Stimulated activated CD4-positive, alpha-beta T cell treated with anti-CD3 and anti-CD28 coated beads, Interleukin-1b, Interleukin-23, amount 100 ng/mL, for 1 hour (primary cell): Measurements from ENCODE around the gene MUC12.
"Not testable (repeated sequence)": the region's sequence is repeated elsewhere in the genome, so short reads cannot be mapped to it uniquely, and the experiment has no call there.

Experiments
- DNase-seq, 2 donors: peaks; one replicate each; pipeline ENCODE4 v3.0.0-alpha.2; 2020; ENCODE audit warnings: low read depth in 2 of 2

The MUC12 gene, protein sequence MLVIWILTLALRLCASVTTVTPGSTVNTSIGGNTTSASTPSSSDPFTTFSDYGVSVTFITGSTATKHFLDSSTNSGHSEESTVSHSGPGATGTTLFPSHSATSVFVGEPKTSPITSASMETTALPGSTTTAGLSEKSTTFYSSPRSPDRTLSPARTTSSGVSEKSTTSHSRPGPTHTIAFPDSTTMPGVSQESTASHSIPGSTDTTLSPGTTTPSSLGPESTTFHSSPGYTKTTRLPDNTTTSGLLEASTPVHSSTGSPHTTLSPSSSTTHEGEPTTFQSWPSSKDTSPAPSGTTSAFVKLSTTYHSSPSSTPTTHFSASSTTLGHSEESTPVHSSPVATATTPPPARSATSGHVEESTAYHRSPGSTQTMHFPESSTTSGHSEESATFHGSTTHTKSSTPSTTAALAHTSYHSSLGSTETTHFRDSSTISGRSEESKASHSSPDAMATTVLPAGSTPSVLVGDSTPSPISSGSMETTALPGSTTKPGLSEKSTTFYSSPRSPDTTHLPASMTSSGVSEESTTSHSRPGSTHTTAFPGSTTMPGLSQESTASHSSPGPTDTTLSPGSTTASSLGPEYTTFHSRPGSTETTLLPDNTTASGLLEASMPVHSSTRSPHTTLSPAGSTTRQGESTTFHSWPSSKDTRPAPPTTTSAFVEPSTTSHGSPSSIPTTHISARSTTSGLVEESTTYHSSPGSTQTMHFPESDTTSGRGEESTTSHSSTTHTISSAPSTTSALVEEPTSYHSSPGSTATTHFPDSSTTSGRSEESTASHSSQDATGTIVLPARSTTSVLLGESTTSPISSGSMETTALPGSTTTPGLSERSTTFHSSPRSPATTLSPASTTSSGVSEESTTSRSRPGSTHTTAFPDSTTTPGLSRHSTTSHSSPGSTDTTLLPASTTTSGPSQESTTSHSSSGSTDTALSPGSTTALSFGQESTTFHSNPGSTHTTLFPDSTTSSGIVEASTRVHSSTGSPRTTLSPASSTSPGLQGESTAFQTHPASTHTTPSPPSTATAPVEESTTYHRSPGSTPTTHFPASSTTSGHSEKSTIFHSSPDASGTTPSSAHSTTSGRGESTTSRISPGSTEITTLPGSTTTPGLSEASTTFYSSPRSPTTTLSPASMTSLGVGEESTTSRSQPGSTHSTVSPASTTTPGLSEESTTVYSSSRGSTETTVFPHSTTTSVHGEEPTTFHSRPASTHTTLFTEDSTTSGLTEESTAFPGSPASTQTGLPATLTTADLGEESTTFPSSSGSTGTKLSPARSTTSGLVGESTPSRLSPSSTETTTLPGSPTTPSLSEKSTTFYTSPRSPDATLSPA (N-terminal part only)

DNA sequence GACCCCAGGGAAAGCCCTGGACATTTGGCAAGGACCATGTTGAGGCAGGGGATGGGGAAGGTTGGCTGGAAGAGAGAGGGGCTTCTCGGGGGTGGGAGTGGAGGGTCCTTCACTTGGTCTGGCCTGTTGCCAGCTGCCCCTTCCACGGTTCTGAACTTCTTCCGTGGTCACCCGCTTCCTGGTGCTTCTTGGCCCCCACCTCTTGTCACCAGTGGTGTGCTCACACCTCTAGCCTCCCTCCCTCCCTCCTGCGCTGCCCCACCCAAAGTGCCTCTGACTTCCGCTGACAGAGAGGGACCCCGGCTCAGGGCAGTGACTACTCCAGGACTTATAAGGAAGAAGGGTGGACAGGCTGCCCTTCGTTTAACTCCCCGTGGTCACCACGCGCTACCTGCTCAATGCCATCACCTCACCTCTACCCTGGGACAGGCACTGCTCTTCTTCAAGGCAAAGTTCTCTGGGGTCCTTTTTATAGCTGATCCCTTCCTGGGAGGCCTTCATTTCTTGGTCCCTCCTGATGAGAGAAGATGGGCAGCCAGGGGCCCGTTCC, at the start of gene MUC12:
Gene MUC12, plus strand, starts transcription at position 500 of the 550 bp plus-strand sequence. CDS start 58 bp downstream, outside the sequence.
- no peak for DNase-seq

DNA sequence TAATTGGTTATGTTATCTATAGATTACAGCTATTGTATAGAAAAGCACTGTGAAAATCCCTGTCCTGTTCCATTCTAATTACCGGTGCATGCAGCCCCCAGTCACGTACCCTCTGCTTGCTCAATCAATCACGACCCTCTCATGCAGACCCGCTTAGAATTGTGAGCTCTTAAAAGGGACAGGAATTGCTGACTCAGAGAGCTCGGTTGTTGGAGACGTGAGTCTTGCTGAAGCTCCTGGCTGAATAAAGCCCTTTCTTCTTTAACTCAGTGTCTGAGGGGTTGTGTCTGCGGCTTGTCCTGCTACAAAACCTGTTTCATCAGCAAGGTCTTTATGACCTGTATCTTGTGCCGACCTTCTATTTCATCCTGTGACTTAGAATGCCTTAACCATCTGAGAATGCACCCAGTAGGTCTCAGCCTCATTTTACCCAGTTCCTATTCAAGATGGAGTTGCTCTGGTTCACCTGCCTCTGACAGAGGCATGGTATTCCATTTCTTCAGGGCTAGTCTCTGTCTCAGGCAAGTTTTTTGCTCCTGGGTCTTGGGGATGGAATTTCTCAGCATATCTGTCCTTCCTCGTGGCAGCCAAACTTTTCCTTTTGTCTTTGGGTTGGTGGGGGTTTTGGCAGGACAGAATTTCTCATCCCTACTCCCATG, 49.5 kb upstream of the MUC12 start:
- DNase-seq, result not testable (repeated sequence)

DNA sequence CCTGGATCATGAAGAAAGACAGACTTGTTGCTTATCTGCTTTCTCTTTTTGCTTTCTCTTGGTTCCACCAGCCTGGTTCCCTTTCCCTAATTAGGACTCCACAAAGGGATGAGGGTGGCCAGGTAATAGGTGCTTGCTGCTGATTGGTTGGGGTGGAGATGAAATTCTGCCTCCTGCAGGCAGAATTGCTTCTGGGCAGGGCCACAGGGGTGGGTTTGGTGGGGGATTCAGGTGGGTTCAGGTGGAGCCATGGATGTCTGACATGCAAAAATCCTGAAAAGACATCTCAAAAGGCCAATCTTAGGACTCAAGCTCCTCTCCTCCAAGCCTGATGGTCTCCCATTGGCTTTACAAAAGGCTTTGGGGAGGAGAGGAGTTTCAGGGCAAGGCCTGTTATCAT, 48.3 kb upstream of the MUC12 start:
- DNase-seq, result no peak

DNA sequence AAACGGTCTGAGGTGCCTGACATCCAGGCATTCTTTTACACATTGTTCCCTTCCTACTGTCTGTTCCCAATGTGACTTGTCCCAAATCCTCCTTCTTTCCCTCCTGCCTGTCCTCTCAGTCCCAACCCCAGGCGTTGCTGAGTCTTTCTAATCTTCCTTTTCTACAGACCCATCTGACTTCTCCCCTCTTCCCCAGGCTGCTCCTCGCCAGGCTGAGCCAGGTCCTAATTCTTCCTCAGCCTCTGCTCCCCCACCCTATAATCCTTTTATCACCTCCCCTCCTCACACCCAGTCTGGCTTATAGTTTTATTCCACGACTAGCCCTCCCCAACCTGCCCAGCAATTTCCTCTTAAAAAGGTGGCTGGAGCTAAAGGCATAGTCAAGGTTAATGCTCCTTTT, 45.7 kb upstream of the MUC12 start:
- not testable (repeated sequence) for DNase-seq

DNA sequence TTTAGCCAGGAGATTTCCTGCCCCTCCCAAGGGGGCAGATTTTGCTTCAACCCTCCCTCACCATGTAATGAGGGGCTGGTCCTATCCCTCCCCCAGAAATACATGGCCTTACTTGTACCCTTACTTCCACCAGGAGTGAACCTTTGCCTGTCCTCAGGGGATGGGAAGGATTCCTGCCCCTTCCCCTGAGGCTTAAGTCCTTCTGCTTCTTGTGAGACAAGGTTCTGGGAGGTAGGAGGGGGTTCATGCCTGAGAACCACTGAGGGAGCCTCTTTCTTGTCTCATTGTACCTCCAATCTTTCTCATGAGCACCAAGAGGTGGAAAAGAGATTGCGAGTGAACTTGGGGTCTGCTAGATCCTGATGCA, 39.6 kb upstream of the MUC12 start:
- DNase-seq, result no peak

DNA sequence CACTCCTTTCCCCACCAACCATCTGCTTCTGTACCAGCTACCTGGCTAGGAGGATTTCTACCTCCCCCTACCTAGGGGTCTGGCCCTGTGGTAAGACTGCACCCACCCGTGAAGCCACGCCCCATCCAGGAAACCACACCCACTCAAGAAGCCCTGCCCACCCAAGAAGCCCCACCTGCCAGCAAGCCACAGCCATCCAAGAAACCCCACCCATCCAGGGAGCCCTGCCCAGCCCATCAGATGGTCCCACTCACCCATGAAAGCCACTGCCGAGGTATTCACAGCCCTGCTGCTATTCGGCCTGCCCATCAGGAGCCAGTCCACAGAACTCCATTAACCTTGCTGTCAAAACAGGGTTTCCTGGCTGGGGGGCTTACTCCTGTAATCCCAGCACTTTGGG, 35.6 kb upstream of the MUC12 start:
- no peak for DNase-seq

DNA sequence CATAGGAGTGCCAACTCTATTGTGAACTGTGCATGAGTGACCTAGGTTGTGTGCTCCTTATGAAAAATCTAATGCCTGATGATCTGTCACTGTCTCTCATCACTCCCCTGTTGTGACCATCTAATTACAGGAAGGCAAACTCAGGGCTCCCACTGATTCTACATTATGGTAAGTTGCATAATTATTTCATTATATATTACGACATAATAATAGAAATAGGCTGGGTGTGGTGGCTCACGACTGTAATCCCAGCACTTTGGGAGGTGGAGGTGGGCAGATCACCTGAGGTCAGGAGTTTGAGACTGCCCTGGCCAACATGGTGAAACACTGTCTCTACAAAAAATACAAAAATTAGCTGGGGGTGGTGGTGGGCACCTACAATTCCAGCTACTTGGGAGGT, 34.0 kb upstream of the MUC12 start:
- DNase-seq, result not testable (repeated sequence)

DNA sequence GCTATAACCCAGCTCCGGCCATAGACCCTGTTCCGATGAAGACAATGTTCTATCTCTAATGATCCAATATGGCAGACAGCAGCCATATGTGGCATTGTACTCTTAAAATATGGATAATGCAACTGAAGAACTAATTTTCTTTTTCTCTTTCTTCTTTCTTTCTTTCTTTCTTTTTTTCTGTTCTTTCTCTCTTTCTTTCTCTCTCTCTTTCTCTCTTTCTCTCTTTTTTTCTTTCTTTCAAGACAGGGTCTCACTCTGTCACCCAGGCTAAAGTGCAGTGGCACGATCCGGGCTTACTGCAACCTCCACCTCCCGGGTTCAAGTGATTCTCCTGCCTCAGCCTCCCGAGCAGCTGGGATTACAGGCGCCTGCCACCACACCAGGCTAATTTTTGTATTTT, 33.2 kb upstream of the MUC12 start:
- not testable (repeated sequence) for DNase-seq

DNA sequence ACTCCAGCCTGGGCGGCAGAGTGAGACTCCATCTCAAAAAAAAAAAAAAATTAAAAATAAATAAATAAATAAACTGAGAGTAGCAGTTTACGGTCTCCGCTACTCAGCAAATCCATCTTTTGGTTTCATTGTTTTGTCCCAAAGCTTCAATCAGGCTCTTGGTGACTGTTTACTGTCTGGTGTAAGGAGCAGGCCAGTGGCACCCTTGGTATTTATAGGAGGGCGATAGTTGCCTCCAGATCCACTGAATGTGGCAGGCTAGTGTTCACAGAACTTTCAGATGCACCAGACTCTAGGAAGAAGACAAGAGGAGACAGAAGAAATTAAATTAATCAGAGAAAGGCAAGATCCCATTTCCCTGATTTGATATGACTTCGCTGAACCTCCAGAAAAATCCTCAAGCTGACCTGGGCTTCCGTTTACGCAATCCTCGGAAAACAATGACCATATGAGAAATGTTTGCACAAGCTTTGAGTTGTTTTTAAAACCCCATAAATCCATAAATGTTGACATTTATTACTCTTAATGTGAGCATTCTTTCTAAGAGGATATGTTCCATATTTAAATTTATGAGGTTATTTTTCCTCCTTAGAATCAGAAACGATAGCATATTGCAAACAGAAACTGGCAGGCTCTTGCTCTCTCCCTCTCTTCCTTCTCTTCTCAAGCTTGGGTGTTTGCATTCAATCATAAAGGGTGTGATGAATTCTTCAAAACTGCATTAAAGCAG, 27.2 kb upstream of the MUC12 start:
- no peak for DNase-seq

DNA sequence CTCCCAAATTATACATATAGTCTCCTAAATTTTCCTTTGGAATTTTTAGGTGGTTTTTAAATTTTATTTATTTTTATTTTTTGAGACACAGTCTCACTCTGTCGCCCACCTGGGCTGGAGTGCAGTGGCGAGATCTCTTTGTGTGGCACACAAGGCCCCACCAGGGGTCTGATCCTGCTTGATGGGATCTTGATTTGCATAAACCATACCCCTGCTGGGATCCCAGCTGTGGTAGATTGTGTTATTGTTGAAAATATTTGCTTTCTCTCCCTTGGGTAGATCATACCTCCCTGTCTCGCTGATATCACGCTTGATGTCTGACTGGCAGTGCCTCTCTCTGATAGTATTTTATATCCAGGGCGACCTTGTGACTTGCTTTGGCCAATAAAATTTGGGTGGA, 25.7 kb upstream of the MUC12 start:
- no peak for DNase-seq

DNA sequence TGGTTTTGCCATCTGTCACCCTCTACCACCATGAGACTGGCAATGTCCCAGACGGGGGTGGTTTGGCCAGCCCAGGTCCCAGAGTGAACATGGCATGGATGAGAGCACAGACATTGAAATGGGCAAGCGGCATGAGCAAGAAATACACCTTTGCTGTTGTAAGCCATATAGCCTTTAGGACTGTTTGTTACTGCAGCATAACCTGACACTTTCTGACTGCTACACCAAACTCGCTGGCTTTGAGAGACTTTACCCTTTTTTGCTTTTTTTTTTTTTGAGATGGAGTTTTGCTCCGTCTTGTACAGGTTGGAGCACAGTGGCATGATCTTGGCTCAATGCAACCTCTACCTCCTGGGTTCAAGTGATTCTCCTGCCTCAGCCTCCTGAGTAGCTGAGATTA, 25.2 kb upstream of the MUC12 start:
- no peak for DNase-seq

DNA sequence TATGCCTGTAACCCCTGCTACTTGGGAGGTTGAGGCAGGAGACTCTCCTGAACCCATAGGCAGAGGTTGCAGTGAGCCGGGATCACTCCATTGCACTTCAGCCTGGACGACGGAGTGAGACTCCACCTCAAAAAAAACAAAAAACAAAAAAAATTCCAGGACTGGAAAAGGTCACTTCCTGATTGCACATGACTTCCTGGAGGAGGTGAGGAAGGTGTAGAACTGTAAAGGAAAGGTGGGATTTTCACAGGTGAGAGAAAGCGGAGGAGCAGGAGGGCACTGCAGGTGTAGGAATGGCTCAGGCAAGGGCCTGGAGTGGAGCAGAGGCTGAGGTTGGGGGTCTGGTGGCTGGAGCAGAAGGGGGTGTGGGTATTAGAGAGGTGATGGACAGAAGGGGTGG, 23.3 kb upstream of the MUC12 start:
- DNase-seq, result no peak

DNA sequence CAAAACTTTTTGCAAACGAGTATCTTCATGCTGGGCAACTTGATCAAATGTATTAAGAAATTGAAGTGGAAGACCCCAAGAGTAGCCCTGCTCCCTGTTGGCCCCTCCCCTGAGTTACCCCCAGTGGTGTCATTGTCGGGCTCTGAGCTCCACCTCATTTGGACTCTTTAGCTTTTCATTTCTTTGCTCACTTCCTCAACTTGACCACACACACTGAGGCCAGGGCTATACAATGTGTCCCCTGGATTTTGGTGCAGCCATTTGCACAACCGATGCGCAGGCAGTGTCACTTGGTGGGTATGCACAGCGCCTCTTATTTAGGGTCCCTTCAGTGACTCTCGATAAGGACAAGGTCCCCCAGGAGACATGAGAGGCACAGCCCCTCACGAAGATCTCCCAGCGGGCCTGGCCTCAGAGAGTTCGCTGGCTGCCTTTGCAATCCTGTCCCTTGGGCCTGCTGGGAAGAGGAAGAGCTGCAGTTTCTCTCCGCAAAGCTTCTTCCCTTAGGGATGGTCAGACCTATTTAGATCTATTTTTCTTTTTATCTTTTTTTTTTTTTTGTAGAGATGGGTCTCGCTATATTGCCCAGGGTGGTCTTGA, 22.5 kb upstream of the MUC12 start:
- DNase-seq, result no peak

DNA sequence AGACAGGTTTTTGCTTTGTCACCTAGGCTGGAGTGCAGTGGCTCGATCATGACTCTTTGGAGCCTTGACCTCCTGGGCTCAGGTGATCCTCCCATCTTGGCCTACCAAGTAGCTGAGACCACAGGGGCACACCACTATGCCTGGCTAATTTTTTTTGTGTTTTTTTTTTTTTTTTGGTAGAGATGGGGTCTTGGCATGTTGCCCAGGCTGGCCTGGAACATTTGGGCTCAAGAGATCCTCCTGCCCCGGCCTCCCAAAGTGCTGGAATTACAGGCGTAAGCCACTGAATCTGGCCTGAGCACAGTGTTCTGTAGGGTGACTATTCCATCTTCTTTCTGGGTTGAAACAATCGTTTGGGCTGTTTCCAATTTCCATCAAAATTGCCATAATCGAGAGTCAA, 21.6 kb upstream of the MUC12 start:
- no peak for DNase-seq

DNA sequence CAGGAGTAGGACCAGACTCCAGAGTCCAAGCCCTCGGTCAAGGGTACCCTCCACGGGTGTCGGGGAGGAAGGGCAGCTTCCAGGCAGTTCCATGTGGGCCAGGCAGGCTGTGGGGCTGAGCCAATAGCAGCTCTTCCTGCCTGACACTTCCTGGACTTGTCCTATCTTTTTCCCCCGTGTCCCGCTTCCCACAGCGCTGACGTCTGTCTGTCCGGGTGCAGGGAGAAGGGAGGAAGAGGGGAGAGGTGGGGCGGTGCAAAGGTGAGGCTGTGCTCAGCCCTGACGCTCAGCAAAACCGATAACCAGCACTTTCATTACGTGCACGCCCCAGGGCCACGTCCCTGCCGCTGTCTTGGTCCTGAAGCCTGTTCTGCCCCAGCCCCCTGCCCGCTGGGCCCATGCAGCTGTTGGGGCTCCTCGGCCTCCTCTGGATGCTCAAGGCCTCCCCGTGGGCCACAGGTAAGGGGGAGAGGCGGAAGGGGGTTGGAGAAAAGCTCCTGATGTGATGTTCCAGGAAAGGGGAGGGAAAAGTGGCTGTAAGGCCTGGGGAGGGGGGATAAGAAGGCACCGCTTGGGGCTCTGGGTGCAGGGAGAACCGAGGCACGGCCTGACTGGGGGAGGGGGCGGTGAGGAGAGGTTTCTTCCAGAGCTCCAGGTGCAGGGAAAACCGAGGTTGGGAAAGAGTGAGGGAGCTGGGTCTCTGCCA, 20.0 kb upstream of the MUC12 start, which contains the start of gene MUC3A:
Gene MUC3A, plus strand, starts transcription at position 308 of the 706 bp plus-strand sequence. Its CDS starts 91 bp downstream, at position 399.
- DNase-seq, result no peak

DNA sequence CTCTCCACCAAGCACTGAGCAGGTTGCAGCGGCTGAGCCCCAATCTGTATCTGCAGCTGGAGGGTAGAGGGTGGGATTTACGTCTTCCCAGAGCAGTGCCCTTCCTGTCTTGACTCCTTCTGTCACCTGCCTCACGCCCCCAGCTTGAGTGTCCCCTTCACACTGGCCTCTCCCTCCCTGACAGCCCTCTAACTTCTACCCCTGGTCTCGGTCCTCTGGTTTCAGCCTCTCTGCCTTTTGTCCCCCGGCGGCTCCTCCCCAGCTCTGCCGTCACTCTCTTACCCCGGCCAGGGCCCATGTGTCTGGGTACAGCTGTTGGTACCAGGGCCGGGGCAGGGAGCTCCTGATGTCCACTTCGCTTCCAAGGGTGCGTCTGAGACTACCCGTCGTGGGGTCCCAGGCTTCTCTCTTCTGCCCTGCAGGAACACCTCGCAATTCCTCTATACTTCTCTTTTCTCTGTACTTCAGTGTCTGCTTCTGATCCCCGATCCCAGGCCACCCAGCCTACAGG, 19.4 kb upstream of the MUC12 start:
- DNase-seq, result no peak

DNA sequence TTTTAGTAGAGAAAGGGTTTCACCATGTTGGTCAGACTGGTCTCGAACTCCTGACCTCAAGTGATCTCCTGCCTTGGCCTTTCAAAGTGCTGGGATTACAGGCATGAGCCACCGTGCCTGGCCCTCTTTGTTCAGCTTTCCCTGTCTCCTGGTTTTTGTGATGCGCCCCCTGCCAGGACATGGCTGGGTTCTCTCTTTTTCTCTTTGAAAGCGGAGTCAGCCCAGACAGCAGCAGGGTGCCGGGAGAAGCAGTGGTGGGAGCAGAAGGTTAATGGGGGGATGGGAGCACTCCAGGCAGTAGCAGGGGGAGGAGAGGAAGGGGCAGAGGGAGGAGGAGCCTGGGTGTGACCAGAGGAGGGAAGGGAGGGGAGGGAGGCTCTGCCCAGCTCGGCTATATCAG, 18.2 kb upstream of the MUC12 start:
- no peak for DNase-seq

DNA sequence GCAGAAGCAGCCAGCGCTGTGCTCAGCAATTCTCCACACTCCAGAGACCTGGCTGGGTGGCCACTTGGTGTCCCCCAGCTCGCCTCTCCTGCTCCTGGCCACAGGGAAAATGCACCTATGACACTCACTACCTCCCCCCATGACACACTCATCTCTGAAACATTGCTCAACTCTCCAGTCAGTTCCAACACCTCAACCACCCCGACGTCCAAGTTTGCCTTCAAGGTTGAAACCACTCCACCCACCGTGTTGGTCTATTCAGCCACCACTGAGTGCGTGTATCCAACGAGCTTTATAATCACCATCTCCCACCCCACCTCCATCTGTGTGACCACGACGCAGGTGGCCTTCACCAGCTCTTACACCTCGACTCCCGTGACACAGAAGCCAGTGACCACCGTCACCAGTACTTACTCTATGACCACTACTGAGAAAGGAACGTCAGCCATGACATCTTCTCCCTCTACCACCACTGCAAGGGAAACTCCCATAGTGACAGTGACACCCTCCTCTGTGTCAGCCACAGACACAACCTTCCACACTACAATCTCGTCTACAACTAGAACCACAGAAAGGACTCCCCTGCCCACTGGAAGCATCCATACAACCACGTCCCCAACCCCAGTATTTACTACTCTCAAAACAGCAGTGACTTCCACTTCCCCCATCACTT, 17.3 kb upstream of the MUC12 start:
- no peak for DNase-seq

DNA sequence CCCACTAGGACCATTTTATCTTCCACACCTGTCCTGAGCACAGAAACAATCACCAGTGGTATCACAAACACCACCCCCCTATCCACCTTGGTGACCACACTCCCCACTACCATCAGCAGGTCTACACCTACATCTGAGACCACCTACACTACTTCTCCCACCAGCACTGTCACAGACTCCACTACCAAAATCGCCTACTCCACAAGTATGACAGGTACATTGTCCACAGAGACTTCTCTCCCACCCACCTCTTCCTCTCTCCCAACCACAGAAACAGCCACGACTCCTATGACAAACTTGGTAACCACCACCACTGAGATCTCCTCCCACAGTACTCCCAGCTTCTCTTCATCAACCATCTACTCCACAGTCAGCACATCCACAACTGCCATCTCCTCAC, 16.7 kb upstream of the MUC12 start:
- no peak for DNase-seq
